ENCODE measurements around the gene HNRNPA1L2.

The HNRNPA1L2 gene

DNA sequence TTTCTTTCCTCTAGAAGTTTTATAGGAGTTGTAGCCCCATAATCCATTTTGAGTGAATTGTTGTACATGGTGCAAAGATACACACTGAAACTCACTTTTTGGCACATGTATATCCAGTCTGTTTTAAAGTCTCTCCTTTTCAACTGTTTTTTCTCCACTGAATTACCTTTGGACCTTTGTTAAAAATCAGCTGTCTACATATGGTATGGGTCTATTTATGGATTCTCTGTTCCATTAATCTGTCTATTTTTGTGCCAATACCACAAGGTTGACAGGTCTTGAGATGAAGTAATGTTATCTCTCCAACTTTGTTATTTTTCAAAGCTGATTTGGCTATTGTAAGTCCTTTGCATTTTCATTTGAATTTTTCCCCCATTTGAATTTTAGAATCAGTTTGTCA lies 4.7 kb downstream of the HNRNPA1L2 start (continued):
- TF ChIP-seq, protein P1, sequence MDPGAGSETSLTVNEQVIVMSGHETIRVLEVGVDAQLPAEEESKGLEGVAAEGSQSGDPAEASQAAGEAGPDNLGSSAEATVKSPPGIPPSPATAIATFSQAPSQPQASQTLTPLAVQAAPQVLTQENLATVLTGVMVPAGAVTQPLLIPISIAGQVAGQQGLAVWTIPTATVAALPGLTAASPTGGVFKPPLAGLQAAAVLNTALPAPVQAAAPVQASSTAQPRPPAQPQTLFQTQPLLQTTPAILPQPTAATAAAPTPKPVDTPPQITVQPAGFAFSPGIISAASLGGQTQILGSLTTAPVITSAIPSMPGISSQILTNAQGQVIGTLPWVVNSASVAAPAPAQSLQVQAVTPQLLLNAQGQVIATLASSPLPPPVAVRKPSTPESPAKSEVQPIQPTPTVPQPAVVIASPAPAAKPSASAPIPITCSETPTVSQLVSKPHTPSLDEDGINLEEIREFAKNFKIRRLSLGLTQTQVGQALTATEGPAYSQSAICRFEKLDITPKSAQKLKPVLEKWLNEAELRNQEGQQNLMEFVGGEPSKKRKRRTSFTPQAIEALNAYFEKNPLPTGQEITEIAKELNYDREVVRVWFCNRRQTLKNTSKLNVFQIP (CRISPR knock-in tag; IDR thresholded peaks at IDR 0.05; ENCODE audit: borderline replicate concordance, low read depth): no peak
- no peak for TF ChIP-seq CSRNP3 (CRISPR knock-in tag; IDR thresholded peaks at IDR 0.05)
- TF ChIP-seq ZNF565 (CRISPR knock-in tag; conservative IDR thresholded peaks at IDR 0.05; ENCODE audit: low read depth): no peak
- TF ChIP-seq SNAI2 (CRISPR knock-in tag; IDR thresholded peaks at IDR 0.05): no peak

DNA sequence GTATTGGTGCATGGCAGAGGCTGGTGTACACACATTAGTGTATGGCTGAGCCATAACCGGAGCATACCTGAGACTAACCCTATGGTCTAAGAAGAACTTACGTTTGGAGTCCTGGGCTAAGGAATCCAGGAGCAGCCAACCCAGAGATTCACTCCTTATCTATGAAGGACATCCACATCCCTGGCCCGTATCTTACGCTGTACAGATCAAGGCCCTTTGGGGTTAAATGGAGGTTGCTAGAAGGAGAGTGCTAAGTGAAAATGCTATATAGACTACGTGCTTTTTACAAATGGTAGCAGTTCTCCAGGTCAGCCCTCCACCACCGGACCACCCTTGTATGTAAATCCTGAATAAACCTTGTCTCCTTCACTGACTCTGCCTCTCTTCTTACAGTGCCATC lies 8.5 kb downstream of the HNRNPA1L2 start:
- ATAC-seq: no peak
- no peak for TF ChIP-seq ZFP3 (CRISPR knock-in tag; IDR thresholded peaks at IDR 0.05)
- no peak for TF ChIP-seq ZNF565 (CRISPR knock-in tag; conservative IDR thresholded peaks at IDR 0.05; ENCODE audit: low read depth)
- TF ChIP-seq CREB5 (CRISPR knock-in tag; IDR thresholded peaks at IDR 0.05; ENCODE audit: low read depth): no peak
- TF ChIP-seq TOX (CRISPR knock-in tag; IDR thresholded peaks at IDR 0.05; ENCODE audit: borderline replicate concordance): no peak
- TF ChIP-seq, protein P2, sequence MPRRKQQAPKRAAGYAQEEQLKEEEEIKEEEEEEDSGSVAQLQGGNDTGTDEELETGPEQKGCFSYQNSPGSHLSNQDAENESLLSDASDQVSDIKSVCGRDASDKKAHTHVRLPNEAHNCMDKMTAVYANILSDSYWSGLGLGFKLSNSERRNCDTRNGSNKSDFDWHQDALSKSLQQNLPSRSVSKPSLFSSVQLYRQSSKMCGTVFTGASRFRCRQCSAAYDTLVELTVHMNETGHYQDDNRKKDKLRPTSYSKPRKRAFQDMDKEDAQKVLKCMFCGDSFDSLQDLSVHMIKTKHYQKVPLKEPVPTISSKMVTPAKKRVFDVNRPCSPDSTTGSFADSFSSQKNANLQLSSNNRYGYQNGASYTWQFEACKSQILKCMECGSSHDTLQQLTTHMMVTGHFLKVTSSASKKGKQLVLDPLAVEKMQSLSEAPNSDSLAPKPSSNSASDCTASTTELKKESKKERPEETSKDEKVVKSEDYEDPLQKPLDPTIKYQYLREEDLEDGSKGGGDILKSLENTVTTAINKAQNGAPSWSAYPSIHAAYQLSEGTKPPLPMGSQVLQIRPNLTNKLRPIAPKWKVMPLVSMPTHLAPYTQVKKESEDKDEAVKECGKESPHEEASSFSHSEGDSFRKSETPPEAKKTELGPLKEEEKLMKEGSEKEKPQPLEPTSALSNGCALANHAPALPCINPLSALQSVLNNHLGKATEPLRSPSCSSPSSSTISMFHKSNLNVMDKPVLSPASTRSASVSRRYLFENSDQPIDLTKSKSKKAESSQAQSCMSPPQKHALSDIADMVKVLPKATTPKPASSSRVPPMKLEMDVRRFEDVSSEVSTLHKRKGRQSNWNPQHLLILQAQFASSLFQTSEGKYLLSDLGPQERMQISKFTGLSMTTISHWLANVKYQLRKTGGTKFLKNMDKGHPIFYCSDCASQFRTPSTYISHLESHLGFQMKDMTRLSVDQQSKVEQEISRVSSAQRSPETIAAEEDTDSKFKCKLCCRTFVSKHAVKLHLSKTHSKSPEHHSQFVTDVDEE (CRISPR knock-in tag; IDR thresholded peaks at IDR 0.05): no peak
- no peak for TF ChIP-seq RARB (CRISPR knock-in tag; IDR thresholded peaks at IDR 0.05)
- TF ChIP-seq CSRNP3 (CRISPR knock-in tag; IDR thresholded peaks at IDR 0.05): no peak
- TF ChIP-seq BACH2 (CRISPR knock-in tag; IDR thresholded peaks at IDR 0.05; ENCODE audit: borderline replicate concordance): no peak
- no peak for TF ChIP-seq ZNF70 (CRISPR knock-in tag; IDR thresholded peaks at IDR 0.05)
- no peak for TF ChIP-seq CSDC2 (CRISPR knock-in tag; IDR thresholded peaks at IDR 0.05)
- TF ChIP-seq PPARA (CRISPR knock-in tag; IDR thresholded peaks at IDR 0.05; ENCODE audit: borderline replicate concordance): no peak
- TF ChIP-seq, protein P3, sequence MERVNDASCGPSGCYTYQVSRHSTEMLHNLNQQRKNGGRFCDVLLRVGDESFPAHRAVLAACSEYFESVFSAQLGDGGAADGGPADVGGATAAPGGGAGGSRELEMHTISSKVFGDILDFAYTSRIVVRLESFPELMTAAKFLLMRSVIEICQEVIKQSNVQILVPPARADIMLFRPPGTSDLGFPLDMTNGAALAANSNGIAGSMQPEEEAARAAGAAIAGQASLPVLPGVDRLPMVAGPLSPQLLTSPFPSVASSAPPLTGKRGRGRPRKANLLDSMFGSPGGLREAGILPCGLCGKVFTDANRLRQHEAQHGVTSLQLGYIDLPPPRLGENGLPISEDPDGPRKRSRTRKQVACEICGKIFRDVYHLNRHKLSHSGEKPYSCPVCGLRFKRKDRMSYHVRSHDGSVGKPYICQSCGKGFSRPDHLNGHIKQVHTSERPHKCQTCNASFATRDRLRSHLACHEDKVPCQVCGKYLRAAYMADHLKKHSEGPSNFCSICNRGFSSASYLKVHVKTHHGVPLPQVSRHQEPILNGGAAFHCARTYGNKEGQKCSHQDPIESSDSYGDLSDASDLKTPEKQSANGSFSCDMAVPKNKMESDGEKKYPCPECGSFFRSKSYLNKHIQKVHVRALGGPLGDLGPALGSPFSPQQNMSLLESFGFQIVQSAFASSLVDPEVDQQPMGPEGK (CRISPR knock-in tag; IDR thresholded peaks at IDR 0.05; ENCODE audit: borderline replicate concordance): no peak
- TF ChIP-seq ESRRG (CRISPR knock-in tag; IDR thresholded peaks at IDR 0.05): no peak
- TF ChIP-seq, protein P1 (CRISPR knock-in tag; IDR thresholded peaks at IDR 0.05; ENCODE audit: borderline replicate concordance, low read depth): no peak
- no peak for TF ChIP-seq ZFP30 (CRISPR knock-in tag; IDR thresholded peaks at IDR 0.05)

GRCh38 chr13:52651897-52652195 lies 9.6 kb downstream of the HNRNPA1L2 start:
- ATAC-seq: peak; percentile 49
- TF ChIP-seq OSR1 (CRISPR knock-in tag; IDR thresholded peaks at IDR 0.05) (no peak), ARNTL (CRISPR knock-in tag; IDR thresholded peaks at IDR 0.05; ENCODE audit: borderline replicate concordance, low read depth) (no peak), RARB (CRISPR knock-in tag; IDR thresholded peaks at IDR 0.05) (no peak), GLIS3 (CRISPR knock-in tag; IDR thresholded peaks at IDR 0.05) (no peak), CSDC2 (CRISPR knock-in tag; IDR thresholded peaks at IDR 0.05) (no peak), TCF4 (CRISPR knock-in tag; IDR thresholded peaks at IDR 0.05; ENCODE audit: borderline replicate concordance) (no peak), SNAI2 (CRISPR knock-in tag; IDR thresholded peaks at IDR 0.05) (no peak), ZFP30 (CRISPR knock-in tag; IDR thresholded peaks at IDR 0.05) (no peak), CSRNP3 (CRISPR knock-in tag; IDR thresholded peaks at IDR 0.05) (0 out of 2 replicates have a peak, but pooled peaks have one; percentile 56), TOX (CRISPR knock-in tag; IDR thresholded peaks at IDR 0.05; ENCODE audit: borderline replicate concordance) (no peak), ZNF70 (CRISPR knock-in tag; IDR thresholded peaks at IDR 0.05) (no peak)
- TF ChIP-seq, protein P2 (CRISPR knock-in tag; IDR thresholded peaks at IDR 0.05): no peak

All from SK-N-SH treated with all-trans-retinoic acid at 6 μM for 48 hours (cell line).